IPS-20b (cell line): Measurements from ENCODE around the gene FIBCD1.

Experiments used
- H3K27ac ChIP-seq: one replicate; pipeline ENCODE4 v1.5.1; 2013; ENCODE audit warnings: low read length
- H3K27me3 ChIP-seq: 2 replicates; pipeline ENCODE4 v1.6.1; 2013; ENCODE audit warnings: mild to moderate bottlenecking, low read length, inconsistent platforms; ENCODE audit not compliant: insufficient read depth
- H3K36me3 ChIP-seq: 2 replicates; pipeline ENCODE4 v1.6.1; 2013; ENCODE audit warnings: low read depth, mild to moderate bottlenecking, inconsistent platforms, low read length, moderate library complexity; ENCODE audit not compliant: insufficient read depth
- H3K4me1 ChIP-seq: 2 replicates; pipeline ENCODE4 v1.6.1; 2013; ENCODE audit warnings: mild to moderate bottlenecking, control low read depth, inconsistent platforms, low read length, moderate library complexity; ENCODE audit not compliant: insufficient read depth
- H3K4me3 ChIP-seq: 2 replicates; pipeline ENCODE4 v1.5.1; 2013; ENCODE audit warnings: mild to moderate bottlenecking, low read length, inconsistent platforms
- H3K9ac ChIP-seq: 2 replicates; pipeline ENCODE4 v1.6.1; 2013; ENCODE audit warnings: low read depth, mild to moderate bottlenecking, inconsistent platforms, low read length, moderate library complexity
- H3K9me3 ChIP-seq: 2 replicates; pipeline ENCODE4 v1.6.1; 2013; ENCODE audit warnings: mild to moderate bottlenecking, low read depth, low read length, inconsistent platforms; ENCODE audit not compliant: insufficient read depth

FIBCD1 gene

DNA sequence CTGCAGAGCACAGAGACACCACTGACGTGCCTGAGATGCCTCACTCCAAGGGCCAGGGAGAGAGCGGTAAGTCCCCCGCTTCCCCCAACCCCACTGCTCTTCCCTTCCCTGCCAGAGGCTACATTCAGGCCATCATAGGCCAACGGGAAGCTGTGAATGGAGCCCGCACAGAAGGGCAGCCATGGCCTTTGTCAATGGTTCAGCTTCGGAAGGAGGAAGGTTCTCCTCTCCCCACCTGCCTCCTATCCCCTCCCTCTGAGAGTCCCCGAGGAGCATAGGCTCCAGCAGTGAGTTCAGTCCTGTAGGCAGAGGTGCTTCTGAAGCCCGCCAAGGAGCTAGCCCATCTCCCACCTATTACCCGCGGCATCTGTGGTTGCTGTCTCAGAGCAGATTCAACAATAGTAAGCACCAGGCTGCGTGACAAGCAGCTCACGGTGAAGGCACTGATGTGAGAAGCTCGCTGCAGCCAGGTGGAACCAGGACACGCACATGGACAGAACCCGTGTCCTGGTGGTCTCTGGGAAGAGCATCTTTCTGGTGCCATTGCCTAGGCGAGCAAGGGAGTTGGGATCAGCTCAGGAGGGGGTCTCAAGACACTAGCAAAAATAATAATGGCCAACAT is 58.3 kb downstream of the FIBCD1 start:
- Histone ChIP-seq H3K9me3 (no peaks in the 10 kb centered on the region), H3K36me3 (peaks cover 87% of the 10 kb centered on the region), H3K27ac (no peak overlapping the region), H3K4me3 (no peak overlapping the region), H3K9ac (no peak overlapping the region), H3K4me1 (no peaks in the 10 kb centered on the region), H3K27me3 (no peaks in the 10 kb centered on the region)

DNA sequence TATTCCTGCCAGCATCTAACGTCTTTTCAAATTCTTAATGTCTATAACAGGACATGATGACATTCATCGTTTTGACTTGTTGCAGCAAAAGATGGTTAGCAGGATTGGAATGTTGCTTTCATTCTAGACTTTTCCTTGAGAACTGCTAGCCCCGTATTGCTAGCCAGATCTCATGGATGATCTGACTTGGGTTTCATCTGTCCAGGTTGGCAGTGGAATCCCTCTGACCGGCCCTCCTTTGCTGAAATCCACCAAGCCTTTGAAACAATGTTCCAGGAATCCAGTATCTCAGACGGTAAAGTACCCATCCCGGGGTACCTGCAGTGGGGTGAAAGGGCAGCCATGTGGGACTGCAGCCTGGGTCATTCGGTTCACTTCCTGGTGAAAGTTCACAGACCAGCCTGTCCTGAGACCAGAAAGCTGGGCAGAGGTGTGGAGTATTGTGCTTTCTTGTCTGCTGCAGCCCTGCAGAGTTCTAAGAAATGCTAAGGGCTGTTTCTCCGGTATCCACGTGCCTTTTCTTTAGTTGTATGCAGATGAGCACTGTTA is 59.1 kb downstream of the FIBCD1 start:
- no peak overlapping the region for H3K4me3 ChIP-seq
- H3K9me3 ChIP-seq: no peaks in the 10 kb centered on the region
- no peaks in the 10 kb centered on the region for H3K4me1 ChIP-seq
- no peak overlapping the region for H3K27ac ChIP-seq
- no peaks in the 10 kb centered on the region for H3K27me3 ChIP-seq
- H3K36me3 ChIP-seq: peaks cover 87% of the 10 kb centered on the region
- H3K9ac ChIP-seq: no peak overlapping the region

DNA sequence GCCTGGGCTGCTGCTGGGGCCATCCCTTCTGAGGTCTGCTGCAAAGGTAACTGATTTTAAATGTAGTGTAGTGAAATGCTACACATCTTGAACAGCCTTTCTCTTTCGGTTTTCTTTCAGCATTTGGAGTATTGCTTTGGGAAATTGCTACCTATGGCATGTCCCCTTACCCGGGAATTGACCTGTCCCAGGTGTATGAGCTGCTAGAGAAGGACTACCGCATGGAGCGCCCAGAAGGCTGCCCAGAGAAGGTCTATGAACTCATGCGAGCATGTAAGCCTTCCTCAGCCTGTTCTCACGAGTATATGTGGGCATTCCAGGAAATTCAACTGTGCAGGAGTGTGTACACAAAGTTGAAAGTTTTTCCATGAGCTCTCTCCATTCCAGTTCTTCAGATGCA is 60.8 kb downstream of the FIBCD1 start:
- no peak overlapping the region for H3K9ac ChIP-seq
- H3K4me3 ChIP-seq: no peak overlapping the region
- no peaks in the 10 kb centered on the region for H3K9me3 ChIP-seq
- no peaks in the 10 kb centered on the region for H3K27me3 ChIP-seq
- no peak overlapping the region for H3K27ac ChIP-seq
- H3K4me1 ChIP-seq: no peaks in the 10 kb centered on the region
- peaks cover 87% of the 10 kb centered on the region for H3K36me3 ChIP-seq

DNA sequence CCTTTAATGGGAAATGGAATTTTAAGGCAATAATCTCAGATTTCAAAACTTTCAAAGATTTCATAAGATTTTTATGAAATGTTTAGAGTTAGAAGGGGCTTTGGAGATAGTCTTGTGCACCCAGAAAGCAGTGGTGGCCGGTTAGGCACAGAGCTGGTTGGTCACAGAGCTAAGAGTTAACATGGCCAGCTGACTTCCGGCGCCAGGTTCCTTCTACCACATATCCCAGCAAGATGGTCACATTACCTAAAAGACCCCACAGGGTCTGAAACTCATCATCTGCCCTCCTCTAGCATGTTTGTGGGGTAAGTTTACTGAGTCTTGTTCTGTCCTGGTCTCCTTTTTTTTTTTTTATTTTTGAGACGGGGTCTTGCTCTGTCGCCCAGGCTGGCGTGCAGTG is 61.7 kb downstream of the FIBCD1 start:
- peaks cover 90% of the 10 kb centered on the region for H3K36me3 ChIP-seq
- H3K9ac ChIP-seq: no peak overlapping the region
- no peaks in the 10 kb centered on the region for H3K4me1 ChIP-seq
- H3K4me3 ChIP-seq: no peak overlapping the region
- no peaks in the 10 kb centered on the region for H3K9me3 ChIP-seq
- no peak overlapping the region for H3K27ac ChIP-seq
- H3K27me3 ChIP-seq: no peaks in the 10 kb centered on the region

DNA sequence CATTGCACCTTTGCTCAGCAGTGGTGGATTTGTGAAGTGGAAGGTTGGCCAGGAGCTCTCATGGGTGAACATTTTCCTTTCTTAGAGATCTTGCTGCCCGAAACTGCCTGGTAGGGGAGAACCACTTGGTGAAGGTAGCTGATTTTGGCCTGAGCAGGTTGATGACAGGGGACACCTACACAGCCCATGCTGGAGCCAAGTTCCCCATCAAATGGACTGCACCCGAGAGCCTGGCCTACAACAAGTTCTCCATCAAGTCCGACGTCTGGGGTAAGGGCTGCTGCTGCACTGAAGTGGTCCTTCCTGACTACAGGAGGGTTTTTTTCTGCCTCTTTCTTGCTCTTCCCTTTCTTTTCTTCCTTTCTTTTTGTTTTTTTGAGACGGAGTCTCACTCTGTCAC is 64.3 kb downstream of the FIBCD1 start:
- Histone ChIP-seq H3K4me1 (no peaks in the 10 kb centered on the region), H3K9ac (no peak overlapping the region), H3K27ac (no peak overlapping the region), H3K27me3 (no peaks in the 10 kb centered on the region), H3K9me3 (no peaks in the 10 kb centered on the region), H3K4me3 (no peak overlapping the region), H3K36me3 (peaks cover 88% of the 10 kb centered on the region)

DNA sequence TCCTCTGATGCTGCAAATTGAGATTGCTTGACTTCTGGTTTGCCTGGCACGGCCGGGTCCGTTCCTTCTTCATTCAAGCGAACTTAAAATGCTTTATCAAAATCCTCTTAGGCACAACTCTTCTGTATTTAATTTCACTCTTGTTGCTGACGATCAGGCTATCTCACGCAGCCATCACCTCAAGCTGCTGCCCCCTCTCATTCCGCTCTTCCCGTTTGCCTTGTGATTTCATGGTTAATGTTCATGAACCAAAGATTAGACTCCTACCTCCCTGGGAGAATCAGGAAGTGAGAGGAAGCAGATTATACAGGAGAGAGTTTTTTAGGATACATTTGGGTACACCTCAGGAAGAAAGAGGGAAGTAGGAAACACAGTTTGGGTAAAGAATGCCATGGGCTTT is 65.1 kb downstream of the FIBCD1 start:
- Histone ChIP-seq H3K36me3 (peaks cover 87% of the 10 kb centered on the region), H3K27ac (no peak overlapping the region), H3K27me3 (no peaks in the 10 kb centered on the region), H3K4me1 (no peaks in the 10 kb centered on the region), H3K9ac (no peak overlapping the region), H3K9me3 (no peaks in the 10 kb centered on the region), H3K4me3 (no peak overlapping the region)

- no peak overlapping the region for H3K27ac ChIP-seq
- peaks cover 78% of the 10 kb centered on the region for H3K36me3 ChIP-seq
- no peak overlapping the region for H3K4me3 ChIP-seq
- H3K4me1 ChIP-seq: no peaks in the 10 kb centered on the region
- H3K9ac ChIP-seq: no peak overlapping the region
- H3K27me3 ChIP-seq: no peaks in the 10 kb centered on the region
- no peaks in the 10 kb centered on the region for H3K9me3 ChIP-seq
These were observed 66.0 kb downstream of the FIBCD1 start for GRCh38 chr9:130872912-130873503.

- Histone ChIP-seq H3K4me3 (no peak overlapping the region), H3K36me3 (peaks cover 75% of the 10 kb centered on the region), H3K9me3 (no peaks in the 10 kb centered on the region), H3K27ac (no peak overlapping the region), H3K27me3 (no peaks in the 10 kb centered on the region), H3K4me1 (no peaks in the 10 kb centered on the region), H3K9ac (no peak overlapping the region)
These were observed 66.5 kb downstream of the FIBCD1 start for GRCh38 chr9:130872508-130872907.

DNA sequence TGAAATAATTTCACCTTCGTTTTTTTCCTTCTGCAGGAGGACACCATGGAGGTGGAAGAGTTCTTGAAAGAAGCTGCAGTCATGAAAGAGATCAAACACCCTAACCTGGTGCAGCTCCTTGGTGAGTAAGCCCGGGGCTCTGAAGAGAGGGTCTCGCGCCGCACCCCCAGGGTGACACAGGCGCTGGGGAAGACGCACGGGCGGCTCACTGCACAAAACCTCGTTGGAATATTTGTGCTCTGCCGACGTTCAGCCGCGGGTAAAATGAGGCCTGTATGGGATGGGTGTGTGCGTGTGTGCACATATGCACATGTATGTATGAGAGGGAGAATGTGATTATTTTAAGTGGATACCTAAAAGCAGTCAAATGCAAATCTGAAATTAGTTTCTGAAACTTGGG is 67.0 kb downstream of the FIBCD1 start:
- Histone ChIP-seq H3K4me3 (no peak overlapping the region), H3K9me3 (no peaks in the 10 kb centered on the region), H3K27ac (no peak overlapping the region), H3K9ac (no peak overlapping the region), H3K36me3 (peaks cover 76% of the 10 kb centered on the region), H3K4me1 (no peaks in the 10 kb centered on the region), H3K27me3 (no peaks in the 10 kb centered on the region)

DNA sequence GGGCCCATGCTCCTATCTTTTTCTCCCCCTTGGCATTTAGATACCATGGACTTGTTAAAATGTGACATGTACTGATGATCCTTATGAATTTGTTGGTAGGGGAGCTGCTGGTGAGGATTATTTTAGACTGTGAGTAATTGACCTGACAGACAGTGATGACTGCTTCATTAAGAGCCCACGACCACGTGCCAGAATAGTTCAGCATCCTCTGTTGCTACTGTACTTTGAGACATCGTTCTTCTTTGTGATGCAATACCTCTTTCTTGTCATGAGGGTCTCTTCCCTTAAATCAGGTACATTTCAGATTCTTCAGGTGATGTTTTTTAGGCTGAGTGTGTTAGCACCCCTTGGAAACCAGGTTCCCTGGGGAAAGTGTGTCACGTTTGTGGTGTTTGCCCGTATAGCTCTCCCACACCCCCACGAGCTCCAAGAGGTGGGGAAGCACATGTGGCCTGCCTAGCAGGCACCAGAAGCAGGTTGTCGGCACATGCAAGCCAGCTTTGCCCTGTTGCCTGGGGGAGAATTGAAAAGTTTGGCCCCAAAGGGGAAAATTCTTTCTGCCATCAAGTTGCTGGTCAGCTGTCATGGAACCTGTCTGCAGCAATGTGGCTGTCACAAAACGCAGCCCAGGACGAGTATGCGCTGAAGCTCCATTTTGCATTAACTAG is 67.5 kb downstream of the FIBCD1 start:
- no peak overlapping the region for H3K9ac ChIP-seq
- peaks cover 76% of the 10 kb centered on the region for H3K36me3 ChIP-seq
- H3K27ac ChIP-seq: no peak overlapping the region
- H3K27me3 ChIP-seq: no peaks in the 10 kb centered on the region
- H3K9me3 ChIP-seq: no peaks in the 10 kb centered on the region
- no peaks in the 10 kb centered on the region for H3K4me1 ChIP-seq
- no peak overlapping the region for H3K4me3 ChIP-seq

GRCh38 chr9:130870491-130871381 is 68.3 kb downstream of the FIBCD1 start:
- H3K27ac ChIP-seq: no peak overlapping the region
- H3K27me3 ChIP-seq: no peaks in the 10 kb centered on the region
- H3K36me3 ChIP-seq: peaks cover 79% of the 10 kb centered on the region
- no peak overlapping the region for H3K9ac ChIP-seq
- H3K9me3 ChIP-seq: no peaks in the 10 kb centered on the region
- no peaks in the 10 kb centered on the region for H3K4me1 ChIP-seq
- H3K4me3 ChIP-seq: no peak overlapping the region
